Fibroblast of lung (primary cell): ENCODE measurements around the gene KIAA1614. TPM values are rescaled to one million over a fixed set of nuclear protein-coding genes. Genes with fewer than 3 reads are reported as not detected.

Source experiments
- DNase-seq, 2 donors: peaks; one replicate each; pipeline versions ENCODE4 v3.0.0 to v3.0.0-alpha.2; 2010; ENCODE audit warnings: low read depth in 2 of 2
- H2AFZ ChIP-seq: 2 replicates; pipeline ENCODE4 v1.5.1; 2012; ENCODE audit warnings: low read length, control low read depth, inconsistent platforms
- H3K27ac ChIP-seq: 2 replicates; pipeline ENCODE4 v1.5.1; 2011; ENCODE audit warnings: low read length, control low read depth; ENCODE audit not compliant: insufficient read depth
- H3K27me3 ChIP-seq: 2 replicates; pipeline ENCODE4 v1.5.1; 2011; ENCODE audit warnings: mild to moderate bottlenecking, low read length; ENCODE audit not compliant: control insufficient read depth, insufficient read depth
- H3K36me3 ChIP-seq: 2 replicates; pipeline ENCODE4 v1.5.1; 2011; ENCODE audit warnings: low read length; ENCODE audit not compliant: control insufficient read depth, insufficient read depth
- H3K4me1 ChIP-seq: 2 replicates; pipeline ENCODE4 v1.5.1; 2011; ENCODE audit warnings: low read length; ENCODE audit not compliant: control insufficient read depth, insufficient read depth; ENCODE audit errors: extremely low read depth
- H3K4me2 ChIP-seq: 2 replicates; pipeline ENCODE4 v1.5.1; 2011; ENCODE audit warnings: low read length, control low read depth; ENCODE audit not compliant: insufficient read depth; ENCODE audit errors: extremely low read depth
- H3K4me3 ChIP-seq, 4 experiments: fragments of 200-600 bp in 1 of 4; sonication (generic) in 1 of 4; replicated peaks in 1 of 4; 2 replicates each; pipeline ENCODE4 v1.5.1; 2011 to 2016; ENCODE audit warnings: low read length in 4 of 4, low read depth in 3 of 4, mild to moderate bottlenecking in 3 of 4, control low read depth in 2 of 4, inconsistent platforms in 1 of 4, mixed read lengths in 1 of 4; ENCODE audit not compliant: insufficient read depth in 1 of 4; ENCODE audit errors: control extremely low read depth in 1 of 4
- H3K79me2 ChIP-seq: 2 replicates; pipeline ENCODE4 v1.5.1; 2012; ENCODE audit warnings: mild to moderate bottlenecking, low read length, inconsistent platforms; ENCODE audit not compliant: control insufficient read depth, insufficient read depth
- H3K9ac ChIP-seq: 2 replicates; pipeline ENCODE4 v1.5.1; 2011; ENCODE audit warnings: mild to moderate bottlenecking, low read length, control low read depth; ENCODE audit not compliant: insufficient read depth
- H3K9me3 ChIP-seq: 2 replicates; pipeline ENCODE4 v1.5.1; 2012; ENCODE audit warnings: low read depth, low read length; ENCODE audit not compliant: control insufficient read depth, insufficient read depth
- H4K20me1 ChIP-seq: 2 replicates; pipeline ENCODE4 v1.5.1; 2011; ENCODE audit warnings: low read length; ENCODE audit not compliant: control insufficient read depth, insufficient read depth; ENCODE audit errors: extremely low read depth
- CTCF ChIP-seq, 2 donors: IDR thresholded peaks in 1 of 2; conservative IDR thresholded peaks in 1 of 2; 1 replicate in 1 of 2; 2 replicates in 1 of 2; pipeline ENCODE4 v1.5.1; 2011 to 2012; ENCODE audit warnings: low read length in 2 of 2, control low read depth in 1 of 2, inconsistent platforms in 1 of 2, low read depth in 1 of 2, mild to moderate bottlenecking in 1 of 2
- EZH2 ChIP-seq: IDR thresholded peaks from 2 replicates; pipeline ENCODE4 v1.5.1; 2012; ENCODE audit warnings: low read length, control low read depth, mild to moderate bottlenecking; ENCODE audit errors: missing control alignments
- polyA plus RNA-seq, 2 donors: library from polyadenylated mRNA; depleted of rRNA in 1 of 2; stranded (reverse) in 1 of 2; unstranded in 1 of 2; fragments of >200 nt; gene quantifications; 2 replicates each; pipeline ENCODE4 v1.2.1, GENCODE V29; 2011 to 2012; ENCODE audit warnings: missing spikeins in 1 of 2
- total RNA-seq: library from RNA; depleted of rRNA; stranded (reverse); fragments of >200 nt; gene quantifications from 2 replicates; pipeline ENCODE4 v1.2.1, GENCODE V29; 2014

The KIAA1614 gene
- total and polyA plus RNA-seq, 2 donors (not counting 1 experiment from before 2014, with no cell fraction given): 3.0 to 8.1 TPM

- no peak for DNase-seq
- no peaks in the 10 kb centered on the region for H3K4me1 ChIP-seq
- H2AFZ ChIP-seq: no peak overlapping the region
- H3K27ac ChIP-seq: no peak overlapping the region
- TF ChIP-seq CTCF (conservative IDR thresholded peaks at IDR 0.05 in 1 of 2, IDR thresholded peaks at IDR 0.05 in 1 of 2; ENCODE audit: low read depth in 1 of 2, low read length in 2 of 2) (no peak), EZH2 (no peak)
- no peaks in the 10 kb centered on the region for H3K36me3 ChIP-seq
- H3K79me2 ChIP-seq: no peaks in the 10 kb centered on the region
- no peaks in the 10 kb centered on the region for H3K9me3 ChIP-seq
- no peak overlapping the region for H3K4me3 ChIP-seq
- H3K4me2 ChIP-seq: no peak overlapping the region
- no peaks in the 10 kb centered on the region for H3K27me3 ChIP-seq
- H4K20me1 ChIP-seq: no peaks in the 10 kb centered on the region
- H3K9ac ChIP-seq: no peak overlapping the region
Observed at GRCh38 chr1:180920193-180920592, 7.5 kb downstream of the KIAA1614 start.

GRCh38 chr1:180920702-180921101, 8.0 kb downstream of the KIAA1614 start:
- Histone ChIP-seq H4K20me1 (no peaks in the 10 kb centered on the region), H3K9ac (no peak overlapping the region), H3K27me3 (no peaks in the 10 kb centered on the region), H2AFZ (no peak overlapping the region), H3K79me2 (no peaks in the 10 kb centered on the region), H3K27ac (no peak overlapping the region), H3K4me3 (no peak overlapping the region), H3K4me1 (no peaks in the 10 kb centered on the region), H3K4me2 (no peak overlapping the region), H3K36me3 (no peaks in the 10 kb centered on the region), H3K9me3 (no peaks in the 10 kb centered on the region)
- peak; percentile 28 to 37 for TF ChIP-seq CTCF (conservative IDR thresholded peaks at IDR 0.05 in 1 of 2, IDR thresholded peaks at IDR 0.05 in 1 of 2; ENCODE audit: low read depth in 1 of 2, low read length in 2 of 2)
- TF ChIP-seq EZH2: no peak
- DNase-seq: peak in 1 of 2 donors; percentile 8

GRCh38 chr1:180921386-180921785, 8.7 kb downstream of the KIAA1614 start:
- Histone ChIP-seq H3K27ac (no peak overlapping the region), H3K4me3 (no peak overlapping the region), H4K20me1 (no peaks in the 10 kb centered on the region)

More at GRCh38 chr1:180921386-180921785, 8.7 kb downstream of the KIAA1614 start:
- DNase-seq: no peak
- no peaks in the 10 kb centered on the region for H3K79me2 ChIP-seq
- no peak overlapping the region for H2AFZ ChIP-seq
- no peak overlapping the region for H3K4me2 ChIP-seq
- peaks cover 2% of the 10 kb centered on the region for H3K4me1 ChIP-seq
- H3K27me3 ChIP-seq: no peaks in the 10 kb centered on the region
- H3K36me3 ChIP-seq: no peaks in the 10 kb centered on the region
- no peaks in the 10 kb centered on the region for H3K9me3 ChIP-seq
- no peak overlapping the region for H3K9ac ChIP-seq
- TF ChIP-seq EZH2 (no peak), CTCF (conservative IDR thresholded peaks at IDR 0.05 in 1 of 2, IDR thresholded peaks at IDR 0.05 in 1 of 2; ENCODE audit: low read depth in 1 of 2, low read length in 2 of 2) (no peak)
